SU-DHL-6 (cell line): ENCODE data around the gene EIF4E1B.

Experiments used
- H2AFZ ChIP-seq: fragments of 200-600 bp; sonication (generic); 2 replicates; pipeline ENCODE4 v1.6.1; 2014; ENCODE audit warnings: low read depth, mild to moderate bottlenecking, moderate library complexity, mixed read lengths, antibody characterized with exemption, low read length; ENCODE audit not compliant: severe bottlenecking
- H3F3A ChIP-seq: fragments of 200-600 bp; shearing (Covaris generic); 2 replicates; pipeline ENCODE4 v1.6.0; 2016; ENCODE audit warnings: antibody characterized with exemption, mild to moderate bottlenecking; ENCODE audit not compliant: insufficient read depth
- H3K27ac ChIP-seq: fragments of 200-600 bp; sonication (generic); 2 replicates; pipeline ENCODE4 v1.5.1; 2016; ENCODE audit warnings: low read depth, mild to moderate bottlenecking, low read length, moderate library complexity, mixed read lengths
- H3K27me3 ChIP-seq: fragments of 200-600 bp; sonication (generic), shearing (Covaris generic); 2 replicates; pipeline ENCODE4 v1.6.0; 2014; ENCODE audit warnings: mild to moderate bottlenecking, low read length
- H3K36me3 ChIP-seq: fragments of 200-600 bp; sonication (generic); 2 replicates; pipeline ENCODE4 v1.6.1; 2014; ENCODE audit warnings: mild to moderate bottlenecking, low read length, mixed read lengths
- H3K4me2 ChIP-seq: fragments of 300-600, 200-600 bp; shearing (Covaris generic), sonication (generic); 2 replicates; pipeline ENCODE4 v1.6.0; 2014; ENCODE audit warnings: low read length, low read depth, mild to moderate bottlenecking; ENCODE audit not compliant: poor library complexity, severe bottlenecking
- H3K4me3 ChIP-seq: fragments of 200-600 bp; sonication (generic); 2 replicates; pipeline ENCODE4 v1.5.1; 2014; ENCODE audit warnings: antibody characterized with exemption, low read length, mild to moderate bottlenecking, mixed read lengths; ENCODE audit not compliant: insufficient read depth, poor library complexity, severe bottlenecking
- H3K79me2 ChIP-seq: fragments of 200-600 bp; sonication (generic); 2 replicates; pipeline ENCODE4 v1.6.1; 2014; ENCODE audit warnings: mild to moderate bottlenecking, low read length, moderate library complexity; ENCODE audit not compliant: insufficient read depth
- H3K9ac ChIP-seq: fragments of 200-600 bp; sonication (generic); 2 replicates; pipeline ENCODE4 v1.7.0; 2014; ENCODE audit warnings: mild to moderate bottlenecking, low read length
- H3K9me2 ChIP-seq: fragments of 200-600 bp; sonication (generic); replicated peaks from 2 replicates; pipeline ENCODE4 v1.6.1; 2014; ENCODE audit warnings: low read length; ENCODE audit not compliant: insufficient read depth
- H3K9me3 ChIP-seq: fragments of 200-600 bp; sonication (generic); 2 replicates; pipeline ENCODE4 v1.6.1; 2014; ENCODE audit warnings: low read length, mixed read lengths; ENCODE audit not compliant: insufficient read depth
- H4K20me1 ChIP-seq: fragments of 200-600 bp; sonication (generic); 2 replicates; pipeline ENCODE4 v1.6.1; 2014; ENCODE audit warnings: low read depth, mild to moderate bottlenecking, antibody characterized with exemption, low read length, moderate library complexity, mixed read lengths
- CTCF ChIP-seq: fragments of 200-600 bp; sonication (generic); IDR thresholded peaks from one replicate; pipeline ENCODE4 v1.5.1; 2017; ENCODE audit warnings: antibody characterized with exemption, mild to moderate bottlenecking, low read length, moderate library complexity; ENCODE audit not compliant: insufficient read depth, poor library complexity, severe bottlenecking
- EZH2phosphoT487 ChIP-seq: fragments of 200-600 bp; sonication (generic), shearing (Covaris generic); conservative IDR thresholded peaks from 2 replicates; pipeline ENCODE4 v1.6.1; 2018; ENCODE audit warnings: mild to moderate bottlenecking, antibody characterized with exemption, low read length, moderate library complexity, mixed read lengths

Gene EIF4E1B

GRCh38 chr5:176606875-176607274, 23.6 kb upstream of the EIF4E1B start:
- no peaks in the 10 kb centered on the region for H3K9me2 ChIP-seq
- H3K27ac ChIP-seq: no peak overlapping the region
- H3K79me2 ChIP-seq: no peaks in the 10 kb centered on the region
- H3K27me3 ChIP-seq: no peaks in the 10 kb centered on the region
- H4K20me1 ChIP-seq: no peaks in the 10 kb centered on the region
- H3K9me3 ChIP-seq: no peaks in the 10 kb centered on the region
- no peak overlapping the region for H2AFZ ChIP-seq
- H3K4me2 ChIP-seq: no peak overlapping the region
- H3K4me3 ChIP-seq: no peak overlapping the region
- no peak for TF ChIP-seq CTCF
- no peak for TF ChIP-seq EZH2phosphoT487
- 0 out of 2 replicates have a peak, but pooled peaks cover 3% of the 10 kb centered on the region for H3F3A ChIP-seq
- H3K9ac ChIP-seq: no peak overlapping the region
- H3K36me3 ChIP-seq: no peaks in the 10 kb centered on the region

GRCh38 chr5:176608142-176608705, 22.3 kb upstream of the EIF4E1B start:
- no peak overlapping the region for H3K4me2 ChIP-seq
- no peaks in the 10 kb centered on the region for H3K9me2 ChIP-seq
- H4K20me1 ChIP-seq: no peaks in the 10 kb centered on the region
- no peak overlapping the region for H2AFZ ChIP-seq
- H3F3A ChIP-seq: 0 out of 2 replicates have a peak, but pooled peaks cover 3% of the 10 kb centered on the region
- H3K27ac ChIP-seq: no peak overlapping the region
- H3K79me2 ChIP-seq: no peaks in the 10 kb centered on the region
- H3K4me3 ChIP-seq: no peak overlapping the region
- H3K36me3 ChIP-seq: no peaks in the 10 kb centered on the region
- TF ChIP-seq EZH2phosphoT487: no peak
- no peak for TF ChIP-seq CTCF
- H3K9me3 ChIP-seq: no peaks in the 10 kb centered on the region
- no peaks in the 10 kb centered on the region for H3K27me3 ChIP-seq
- no peak overlapping the region for H3K9ac ChIP-seq

GRCh38 chr5:176608937-176609723, 21.3 kb upstream of the EIF4E1B start:
- Histone ChIP-seq H3F3A (0 out of 2 replicates have a peak, but pooled peaks cover 3% of the 10 kb centered on the region), H3K27ac (no peak overlapping the region), H2AFZ (no peak overlapping the region), H3K36me3 (no peaks in the 10 kb centered on the region), H3K9me2 (no peaks in the 10 kb centered on the region), H3K9me3 (no peaks in the 10 kb centered on the region), H3K4me3 (peak overlapping the region; percentile 78), H3K27me3 (no peaks in the 10 kb centered on the region), H3K9ac (peak overlapping the region; percentile 67), H3K79me2 (no peaks in the 10 kb centered on the region), H4K20me1 (no peaks in the 10 kb centered on the region), H3K4me2 (peak overlapping the region; percentile 51)
- no peak for TF ChIP-seq CTCF
- no peak for TF ChIP-seq EZH2phosphoT487
